ENCODE measurements around the gene RPTOR. TPM values are rescaled to one million over a fixed set of nuclear protein-coding genes. Genes with fewer than 3 reads are reported as not detected.

Gene RPTOR
- total and polyA plus RNA-seq, 2 experiments from 2014 or later: 13.2 to 37.9 TPM

DNA sequence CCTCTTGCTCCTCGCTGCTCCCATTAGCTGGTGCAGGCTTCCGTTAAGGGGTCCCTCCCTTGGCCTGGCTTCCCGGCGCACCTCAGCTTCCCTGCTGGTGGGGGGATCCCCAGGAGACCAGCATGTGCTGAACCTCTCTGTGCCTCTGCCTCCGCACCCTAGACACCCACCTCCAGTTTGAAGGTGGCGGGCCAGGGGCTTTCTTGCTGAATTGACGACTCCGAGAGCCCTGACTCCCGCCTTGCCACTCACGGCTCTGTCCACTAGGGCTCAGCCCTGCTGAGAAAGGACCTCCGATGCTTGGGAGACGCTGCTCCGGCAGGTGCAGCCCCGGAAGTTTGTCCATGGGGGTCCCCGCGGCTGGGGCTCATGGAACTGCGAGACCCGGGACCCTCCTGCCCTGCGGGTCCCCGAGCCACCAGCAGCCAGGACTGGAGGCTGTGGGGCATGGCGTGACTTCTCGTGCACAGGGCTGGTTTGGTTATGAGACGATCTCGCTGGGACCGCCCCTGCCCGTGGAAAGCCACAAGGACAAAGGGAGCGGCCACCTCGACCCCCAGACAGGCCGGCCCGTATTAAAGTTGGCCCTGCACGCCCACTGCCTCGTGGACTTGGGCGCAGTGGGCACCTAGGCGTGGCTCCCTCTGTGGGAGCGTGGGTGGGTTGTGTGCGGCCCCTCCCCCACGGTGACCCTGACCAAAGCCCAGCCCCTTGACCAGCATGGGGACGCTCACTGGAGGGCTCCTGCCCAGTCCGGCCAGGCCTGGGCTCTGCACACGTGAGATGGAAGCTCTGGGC is 455.1 kb downstream of the RPTOR start:
- Histone ChIP-seq H3K27me3 (peaks cover 14% of the 10 kb centered on the region), H3K9me3 (ENCODE audit: low read depth) (no peaks in the 10 kb centered on the region), H3K4me3 (no peak overlapping the region), H3K4me1 (ENCODE audit: low read depth) (no peaks in the 10 kb centered on the region), H3K27ac (no peak overlapping the region), H3K36me3 (peaks cover 26% of the 10 kb centered on the region)
- DNase-seq (ENCODE audit: low read depth in 1 of 2, low spot score in 1 of 2): no peak
- no peak for TF ChIP-seq CTCF (IDR thresholded peaks at IDR 0.05; ENCODE audit: low read depth, low read length)

DNA sequence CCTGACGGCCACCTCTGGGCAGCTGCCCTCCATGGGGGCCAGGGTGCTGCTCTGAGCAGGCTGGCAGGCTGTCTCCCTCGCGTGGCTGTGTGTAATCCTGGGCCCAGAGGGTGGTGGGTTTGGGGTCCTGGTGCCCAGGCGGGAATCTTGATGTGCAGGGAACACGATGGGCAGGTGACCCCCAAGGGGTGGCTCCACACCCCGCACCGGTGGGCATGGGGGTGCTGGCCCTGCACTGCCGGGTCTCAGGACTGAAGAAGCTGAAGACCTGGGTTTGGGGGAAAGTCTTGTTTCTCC is 455.6 kb downstream of the RPTOR start:
- Histone ChIP-seq H3K36me3 (peaks cover 23% of the 10 kb centered on the region), H3K4me1 (ENCODE audit: low read depth) (no peaks in the 10 kb centered on the region), H3K4me3 (no peak overlapping the region), H3K27ac (no peak overlapping the region), H3K9me3 (ENCODE audit: low read depth) (no peaks in the 10 kb centered on the region), H3K27me3 (peaks cover 19% of the 10 kb centered on the region)
- no peak for DNase-seq (ENCODE audit: low read depth in 1 of 2, low spot score in 1 of 2)
- no peak for TF ChIP-seq CTCF (IDR thresholded peaks at IDR 0.05; ENCODE audit: low read depth, low read length)

GRCh38 chr17:81000631-81001357 is 456.2 kb downstream of the RPTOR start:
- Histone ChIP-seq H3K36me3 (peaks cover 19% of the 10 kb centered on the region), H3K27me3 (peaks cover 20% of the 10 kb centered on the region), H3K27ac (no peak overlapping the region), H3K4me1 (ENCODE audit: low read depth) (no peaks in the 10 kb centered on the region), H3K9me3 (ENCODE audit: low read depth) (no peaks in the 10 kb centered on the region), H3K4me3 (no peak overlapping the region)
- no peak for DNase-seq (ENCODE audit: low read depth in 1 of 2, low spot score in 1 of 2)
- TF ChIP-seq CTCF (IDR thresholded peaks at IDR 0.05; ENCODE audit: low read depth, low read length): no peak

DNA sequence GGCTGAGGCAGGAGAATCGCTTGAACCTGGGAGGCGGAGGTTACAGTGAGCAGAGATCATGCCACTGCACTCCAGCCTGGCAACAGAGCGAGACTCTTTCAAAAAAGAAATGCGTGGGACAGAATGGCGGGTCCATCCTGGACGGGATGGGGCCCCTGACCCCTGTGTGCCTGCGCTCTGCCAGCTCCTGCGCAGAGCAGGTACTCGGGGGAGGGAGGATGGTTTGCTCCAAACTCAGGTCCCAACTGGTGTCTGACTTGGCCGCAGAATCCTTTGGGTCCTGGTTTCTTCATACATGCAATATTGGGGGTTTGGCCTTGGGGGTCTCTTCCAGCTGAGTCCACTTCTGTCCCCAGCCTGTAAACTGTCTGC is 457.4 kb downstream of the RPTOR start:
- Histone ChIP-seq H3K9me3 (ENCODE audit: low read depth) (no peaks in the 10 kb centered on the region), H3K27me3 (peaks cover 31% of the 10 kb centered on the region)

More for the DNA sequence above, 457.4 kb downstream of the RPTOR start:
- Histone ChIP-seq H3K36me3 (peaks cover 13% of the 10 kb centered on the region), H3K4me3 (no peak overlapping the region), H3K4me1 (ENCODE audit: low read depth) (no peaks in the 10 kb centered on the region), H3K27ac (no peak overlapping the region)
- TF ChIP-seq CTCF (IDR thresholded peaks at IDR 0.05; ENCODE audit: low read depth, low read length): no peak
- no peak for DNase-seq (ENCODE audit: low read depth in 1 of 2, low spot score in 1 of 2)

Data from cardiac muscle cell (in vitro differentiated cells and primary cell).